Liver (tissue), 9 donors: ENCODE measurements around the gene NUP37. TPM values are rescaled to one million over a fixed set of nuclear protein-coding genes. Genes with fewer than 3 reads are reported as not detected.

Source experiments
- DNase-seq: peaks from one replicate; pipeline ENCODE4 v3.0.0-alpha.2; 2017; ENCODE audit warnings: low spot score
- H3K27ac ChIP-seq, 2 donors: one replicate each; pipeline ENCODE4 v1.7.0; 2013; ENCODE audit warnings: inconsistent platforms in 2 of 2, low read length in 2 of 2, control low read depth in 1 of 2, low read depth in 1 of 2, mild to moderate bottlenecking in 1 of 2
- H3K27me3 ChIP-seq, 4 donors: one replicate each; pipeline versions ENCODE4 v1.6.1 to v1.7.0; 2013; ENCODE audit warnings: low read length in 3 of 4, inconsistent platforms in 1 of 4, mild to moderate bottlenecking in 1 of 4, moderate library complexity in 1 of 4; ENCODE audit not compliant: control insufficient read depth in 4 of 4, insufficient read depth in 4 of 4
- H3K36me3 ChIP-seq, 4 donors: one replicate each; pipeline versions ENCODE4 v1.6.1 to v1.7.0; 2013; ENCODE audit warnings: low read length in 3 of 4, mild to moderate bottlenecking in 3 of 4, low read depth in 1 of 4, moderate library complexity in 1 of 4; ENCODE audit not compliant: control insufficient read depth in 4 of 4, insufficient read depth in 3 of 4
- H3K4me1 ChIP-seq, 4 donors: one replicate each; pipeline versions ENCODE4 v1.6.1 to v1.7.0; 2013; ENCODE audit warnings: low read length in 3 of 4, mild to moderate bottlenecking in 3 of 4, moderate library complexity in 1 of 4; ENCODE audit not compliant: control insufficient read depth in 4 of 4, insufficient read depth in 4 of 4
- H3K4me3 ChIP-seq, 3 donors: one replicate each; pipeline versions ENCODE4 v1.6.1 to v1.7.0; 2013; ENCODE audit warnings: low read length in 3 of 3, control low read depth in 1 of 3, low read depth in 1 of 3, mild to moderate bottlenecking in 1 of 3
- H3K9ac ChIP-seq, 2 donors: one replicate each; pipeline ENCODE4 v1.7.0; 2013; ENCODE audit warnings: low read length in 2 of 2, mild to moderate bottlenecking in 2 of 2, moderate library complexity in 2 of 2, control low read depth in 1 of 2, low read depth in 1 of 2
- H3K9me3 ChIP-seq, 4 donors: one replicate each; pipeline versions ENCODE4 v1.6.1 to v1.7.0; 2013; ENCODE audit warnings: low read length in 3 of 4; ENCODE audit not compliant: control insufficient read depth in 4 of 4
- EGR1 ChIP-seq, 2 donors: IDR thresholded peaks; 2 replicates each; pipeline ENCODE4 v1.6.1; 2016 to 2018; ENCODE audit warnings: antibody characterized with exemption in 2 of 2, low read depth in 2 of 2
- FOXA1 ChIP-seq: IDR thresholded peaks from 2 replicates; pipeline ENCODE4 v1.6.1; 2016; ENCODE audit warnings: antibody characterized with exemption
- HNF4A ChIP-seq, 2 donors: conservative IDR thresholded peaks; 2 replicates each; pipeline ENCODE4 v1.6.1; 2016; ENCODE audit warnings: antibody characterized with exemption in 2 of 2, mild to moderate bottlenecking in 2 of 2
- HNF4G ChIP-seq: IDR thresholded peaks from 2 replicates; pipeline ENCODE4 v1.6.1; 2016; ENCODE audit warnings: antibody characterized with exemption
- JUND ChIP-seq, 2 donors: IDR thresholded peaks; 2 replicates each; pipeline ENCODE4 v1.6.1; 2016; ENCODE audit warnings: antibody characterized with exemption in 2 of 2
- RAD21 ChIP-seq, 2 donors: IDR thresholded peaks; 2 replicates each; pipeline ENCODE4 v1.6.1; 2016; ENCODE audit warnings: antibody characterized with exemption in 2 of 2, mild to moderate bottlenecking in 2 of 2
- TAF1 ChIP-seq: conservative IDR thresholded peaks from 2 replicates; pipeline ENCODE4 v1.6.1; 2016; ENCODE audit warnings: antibody characterized with exemption, mild to moderate bottlenecking
- WGBS: extraction: QIAGEN DNeasy Blood & Tissue Kit; methylation state at CpG from one replicate; pipeline ENCODE4 v1.1.7; 2013; 5-methylcytosine and 5-hydroxymethylcytosine counted together
- polyA plus RNA-seq, 2 donors: library from polyadenylated mRNA; stranded (reverse) in 1 of 2; unstranded in 1 of 2; fragments of 200-250 nt in 1 of 2; fragments of >200 nt in 1 of 2; fragmentation: Nextera tagmentation in 1 of 2; extraction: Ambion mirVana in 1 of 2; gene quantifications; one replicate each; pipeline versions ENCODE4 v1.2.1 to v1.2.3, GENCODE V29; 2013 to 2015
- total RNA-seq, 2 donors: library from RNA; depleted of rRNA; stranded (reverse); fragments of >200 nt; gene quantifications; one replicate each; pipeline ENCODE4 v1.2.3, GENCODE V29; 2014
- TF ChIP-seq, protein P1 (sequence below): IDR thresholded peaks from 2 replicates; pipeline ENCODE4 v1.6.1; 2016; ENCODE audit warnings: antibody characterized with exemption, mild to moderate bottlenecking
- TF ChIP-seq, protein P2 (sequence below): IDR thresholded peaks from 2 replicates; pipeline ENCODE4 v1.6.1; 2016; ENCODE audit warnings: antibody characterized with exemption
- TF ChIP-seq, protein P3 (sequence below): IDR thresholded peaks from 2 replicates; pipeline ENCODE4 v1.6.1; 2016; ENCODE audit warnings: antibody characterized with exemption
- donor health status: healthy.
- donor health status: healthy.
- donor health status: healthy.
- donor health status: healthy.
- donor health status: healthy.

The NUP37 gene
- total and polyA plus RNA-seq, 4 donors: 7.3 to 24.5 (median 8.5) TPM

DNA sequence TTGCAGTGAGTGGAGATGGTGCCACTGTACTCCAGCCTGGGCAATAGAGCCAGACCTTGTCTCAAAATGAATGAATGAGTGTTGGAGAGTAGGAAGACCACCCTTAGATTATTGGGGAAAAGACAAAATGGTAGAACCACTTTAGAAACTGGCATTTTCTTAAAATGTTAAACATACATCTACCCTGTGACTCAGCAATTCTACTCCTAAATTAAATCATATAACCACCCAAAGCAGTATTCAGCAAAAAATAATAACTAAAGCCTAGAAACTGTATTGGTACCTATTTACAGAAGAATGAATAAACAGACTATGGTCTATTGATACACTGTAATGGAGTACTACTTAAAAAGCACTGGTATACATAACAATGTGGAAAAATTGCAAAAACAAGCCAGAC is 9.1 kb downstream of the NUP37 start:
- Histone ChIP-seq H3K9ac (no peak overlapping the region), H3K36me3 (peaks cover 7 to 36% (median 28%) of the 10 kb centered on the region in 4 donors), H3K4me3 (no peak overlapping the region), H3K4me1 (no peaks in the 10 kb centered on the region), H3K9me3 (no peaks in the 10 kb centered on the region), H3K27ac (no peak overlapping the region), H3K27me3 (no peaks in the 10 kb centered on the region)
- TF ChIP-seq JUND (IDR thresholded peaks at IDR 0.05) (no peak), EGR1 (IDR thresholded peaks at IDR 0.05; ENCODE audit: low read depth in 2 of 2) (no peak)
- TF ChIP-seq, protein P1, sequence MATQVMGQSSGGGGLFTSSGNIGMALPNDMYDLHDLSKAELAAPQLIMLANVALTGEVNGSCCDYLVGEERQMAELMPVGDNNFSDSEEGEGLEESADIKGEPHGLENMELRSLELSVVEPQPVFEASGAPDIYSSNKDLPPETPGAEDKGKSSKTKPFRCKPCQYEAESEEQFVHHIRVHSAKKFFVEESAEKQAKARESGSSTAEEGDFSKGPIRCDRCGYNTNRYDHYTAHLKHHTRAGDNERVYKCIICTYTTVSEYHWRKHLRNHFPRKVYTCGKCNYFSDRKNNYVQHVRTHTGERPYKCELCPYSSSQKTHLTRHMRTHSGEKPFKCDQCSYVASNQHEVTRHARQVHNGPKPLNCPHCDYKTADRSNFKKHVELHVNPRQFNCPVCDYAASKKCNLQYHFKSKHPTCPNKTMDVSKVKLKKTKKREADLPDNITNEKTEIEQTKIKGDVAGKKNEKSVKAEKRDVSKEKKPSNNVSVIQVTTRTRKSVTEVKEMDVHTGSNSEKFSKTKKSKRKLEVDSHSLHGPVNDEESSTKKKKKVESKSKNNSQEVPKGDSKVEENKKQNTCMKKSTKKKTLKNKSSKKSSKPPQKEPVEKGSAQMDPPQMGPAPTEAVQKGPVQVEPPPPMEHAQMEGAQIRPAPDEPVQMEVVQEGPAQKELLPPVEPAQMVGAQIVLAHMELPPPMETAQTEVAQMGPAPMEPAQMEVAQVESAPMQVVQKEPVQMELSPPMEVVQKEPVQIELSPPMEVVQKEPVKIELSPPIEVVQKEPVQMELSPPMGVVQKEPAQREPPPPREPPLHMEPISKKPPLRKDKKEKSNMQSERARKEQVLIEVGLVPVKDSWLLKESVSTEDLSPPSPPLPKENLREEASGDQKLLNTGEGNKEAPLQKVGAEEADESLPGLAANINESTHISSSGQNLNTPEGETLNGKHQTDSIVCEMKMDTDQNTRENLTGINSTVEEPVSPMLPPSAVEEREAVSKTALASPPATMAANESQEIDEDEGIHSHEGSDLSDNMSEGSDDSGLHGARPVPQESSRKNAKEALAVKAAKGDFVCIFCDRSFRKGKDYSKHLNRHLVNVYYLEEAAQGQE: no peak
- TF ChIP-seq, protein P2, sequence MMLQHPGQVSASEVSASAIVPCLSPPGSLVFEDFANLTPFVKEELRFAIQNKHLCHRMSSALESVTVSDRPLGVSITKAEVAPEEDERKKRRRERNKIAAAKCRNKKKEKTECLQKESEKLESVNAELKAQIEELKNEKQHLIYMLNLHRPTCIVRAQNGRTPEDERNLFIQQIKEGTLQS: no peak
- DNase-seq: no peak

DNA sequence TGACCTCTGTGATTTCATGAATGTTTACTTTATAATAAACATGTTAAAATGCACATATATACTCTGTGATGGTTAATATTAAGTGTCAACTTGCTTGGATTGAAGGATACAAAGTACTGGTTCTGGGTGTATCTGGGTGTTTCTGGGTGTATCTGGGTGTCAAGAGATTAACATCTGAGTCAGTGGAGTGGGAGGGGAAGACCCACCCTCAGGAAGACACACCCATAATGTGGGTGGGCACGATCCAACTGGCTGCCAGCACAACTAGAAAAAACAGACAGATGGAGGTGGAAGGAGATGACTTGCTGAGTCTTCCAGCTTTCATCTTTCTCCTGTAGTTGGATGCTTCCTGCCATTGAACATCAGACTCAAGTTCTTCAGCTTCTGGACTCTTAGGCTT is 11.9 kb downstream of the NUP37 start:
- Histone ChIP-seq H3K4me3 (no peak overlapping the region), H3K27ac (no peak overlapping the region), H3K36me3 (peaks cover 5 to 37% (median 27%) of the 10 kb centered on the region in 4 donors), H3K9me3 (peaks cover 0 to 5% (median 0%) of the 10 kb centered on the region in 4 donors), H3K27me3 (no peaks in the 10 kb centered on the region), H3K9ac (no peak overlapping the region), H3K4me1 (no peaks in the 10 kb centered on the region)
- 96% methylated on average over 1 of the region's 1 CpG for WGBS
- TF ChIP-seq, protein P2: no peak
- TF ChIP-seq HNF4G (no peak), HNF4A (conservative IDR thresholded peaks at IDR 0.05) (no peak), RAD21 (IDR thresholded peaks at IDR 0.05) (no peak), FOXA1 (no peak), TAF1 (no peak)
- TF ChIP-seq, protein P1: no peak
- TF ChIP-seq, protein P3, sequence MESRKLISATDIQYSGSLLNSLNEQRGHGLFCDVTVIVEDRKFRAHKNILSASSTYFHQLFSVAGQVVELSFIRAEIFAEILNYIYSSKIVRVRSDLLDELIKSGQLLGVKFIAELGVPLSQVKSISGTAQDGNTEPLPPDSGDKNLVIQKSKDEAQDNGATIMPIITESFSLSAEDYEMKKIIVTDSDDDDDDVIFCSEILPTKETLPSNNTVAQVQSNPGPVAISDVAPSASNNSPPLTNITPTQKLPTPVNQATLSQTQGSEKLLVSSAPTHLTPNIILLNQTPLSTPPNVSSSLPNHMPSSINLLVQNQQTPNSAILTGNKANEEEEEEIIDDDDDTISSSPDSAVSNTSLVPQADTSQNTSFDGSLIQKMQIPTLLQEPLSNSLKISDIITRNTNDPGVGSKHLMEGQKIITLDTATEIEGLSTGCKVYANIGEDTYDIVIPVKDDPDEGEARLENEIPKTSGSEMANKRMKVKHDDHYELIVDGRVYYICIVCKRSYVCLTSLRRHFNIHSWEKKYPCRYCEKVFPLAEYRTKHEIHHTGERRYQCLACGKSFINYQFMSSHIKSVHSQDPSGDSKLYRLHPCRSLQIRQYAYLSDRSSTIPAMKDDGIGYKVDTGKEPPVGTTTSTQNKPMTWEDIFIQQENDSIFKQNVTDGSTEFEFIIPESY: no peak
- DNase-seq: no peak
